Cardiac septum (tissue), 1 donor: ENCODE data around the gene ASB2. TPM values are rescaled to one million over a fixed set of nuclear protein-coding genes. Genes with fewer than 3 reads are reported as not detected.

ENCODE experiments used
- DNase-seq: peaks from one replicate; pipeline ENCODE4 v3.0.0-alpha.2; 2020; ENCODE audit warnings: low spot score
- intact Hi-C: fragments of 100-400 bp; cut with DNase I; formaldehyde crosslinking; loops from one replicate; pipeline ENCODE4 v1.14.0; 2022
- total RNA-seq: library from RNA; stranded (reverse); fragmentation: NEBNext Ultra II Directional; extraction: Animal tissue kit (Norgen Biotek cat#: 25700); gene quantifications from one replicate; pipeline ENCODE4 v1.2.1, GENCODE V29; 2021
- donor health status: DM: no; HTN: no; CAD: no.

The ASB2 gene
- total RNA-seq, 1 donor from 2014 or later = 156 TPM

DNA sequence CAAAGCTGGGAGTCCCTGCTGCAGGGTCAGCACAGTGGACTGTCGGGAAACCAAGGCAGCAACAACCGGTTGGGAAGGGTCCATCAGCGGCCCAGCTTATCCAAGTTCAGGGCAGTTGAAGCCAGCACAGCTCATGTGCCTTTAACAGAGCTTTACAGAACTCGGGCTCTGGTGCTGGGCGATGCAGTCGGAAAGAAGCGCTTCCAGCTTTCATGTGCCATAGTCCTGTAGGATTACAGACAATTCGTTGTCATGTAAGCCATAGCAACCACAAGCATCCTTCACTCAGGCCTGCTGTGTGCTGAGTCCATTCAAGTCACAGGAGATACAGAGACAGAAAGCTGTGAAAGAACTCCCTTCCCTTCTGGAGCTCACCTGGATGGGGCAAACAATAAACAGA is 52.7 kb downstream of the ASB2 start:
- DNase-seq = no peak
- intact Hi-C loops = no loop called here

DNA sequence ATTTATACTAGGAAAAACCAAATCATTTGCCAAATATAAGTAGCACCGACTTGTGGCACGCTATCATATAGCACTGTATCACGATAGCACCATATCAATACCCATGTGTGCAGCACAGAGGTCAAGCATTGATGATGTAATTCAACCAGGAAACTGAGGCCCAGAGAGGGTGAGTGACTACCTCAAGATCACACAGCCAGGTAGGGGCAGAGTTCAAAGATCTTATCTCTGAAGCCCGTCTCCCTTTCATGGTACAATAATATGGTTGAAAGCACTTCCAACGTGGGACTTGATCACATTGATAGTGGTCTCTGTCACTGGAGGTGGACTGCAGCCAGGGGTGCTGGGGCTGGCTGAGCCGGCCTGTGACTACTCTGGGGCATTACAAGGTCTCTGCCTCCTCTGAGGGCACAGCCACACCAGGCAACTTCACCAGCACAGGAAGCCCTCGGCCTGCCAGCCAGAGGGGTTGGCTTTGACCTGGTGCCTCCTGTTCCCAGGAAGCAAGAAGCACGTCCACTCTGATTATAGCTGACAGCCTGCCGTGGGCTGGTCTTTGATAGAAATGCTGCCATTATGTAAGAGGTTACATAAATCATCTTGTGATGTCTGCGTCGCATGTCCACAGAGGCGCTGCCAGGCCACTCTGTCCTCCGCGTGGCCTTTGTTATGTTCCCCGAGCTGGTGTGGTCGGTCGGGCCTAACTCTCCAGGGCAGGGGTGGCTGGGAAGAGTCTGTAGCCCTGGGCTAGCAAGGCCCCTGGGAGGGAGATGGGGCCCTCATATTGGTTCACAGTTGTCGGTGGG is 55.2 kb downstream of the ASB2 start:
- DNase-seq = no peak
- intact Hi-C loops = no loop called here

DNA sequence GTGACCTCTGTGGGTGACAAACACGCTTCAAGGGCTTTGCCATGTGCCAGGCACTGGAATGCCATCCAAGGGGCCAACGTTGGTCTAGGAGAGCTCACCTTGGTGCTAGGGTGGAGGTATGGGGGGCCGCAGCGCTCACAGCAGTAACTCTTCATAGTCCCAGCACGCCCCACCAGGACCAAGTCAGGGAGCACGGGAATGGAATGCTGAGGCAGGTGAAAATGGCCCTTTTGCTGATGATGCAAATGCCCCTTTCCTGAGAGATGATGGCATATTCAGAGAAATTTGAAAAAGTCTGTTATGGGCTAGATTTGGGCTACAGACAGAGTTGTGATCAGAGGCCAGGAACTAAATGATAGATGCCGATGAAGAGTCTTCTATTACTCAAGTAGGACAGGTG is 59.2 kb downstream of the ASB2 start:
- no peak for DNase-seq
- intact Hi-C loops = no loop called here

DNA sequence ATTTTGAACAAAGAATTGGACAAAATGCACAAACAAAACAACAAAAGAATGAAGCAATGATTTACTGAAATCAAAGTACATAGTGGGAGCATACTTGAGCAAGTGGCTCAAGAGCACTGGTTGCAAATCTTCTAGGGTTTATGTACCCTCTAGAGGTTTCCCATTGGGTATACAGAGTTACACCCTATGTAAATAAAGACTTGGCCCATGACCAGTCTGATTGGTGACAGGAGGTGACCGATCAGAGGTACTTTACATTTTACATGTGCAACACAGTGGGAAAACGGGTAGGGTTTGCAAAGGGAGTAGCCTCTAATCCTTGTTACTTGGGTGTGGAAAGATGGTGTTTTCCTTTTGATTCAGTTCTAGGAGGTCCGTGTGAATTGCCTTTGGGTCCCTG is 59.9 kb downstream of the ASB2 start:
- DNase-seq = no peak
- intact Hi-C loops = no loop called here

DNA sequence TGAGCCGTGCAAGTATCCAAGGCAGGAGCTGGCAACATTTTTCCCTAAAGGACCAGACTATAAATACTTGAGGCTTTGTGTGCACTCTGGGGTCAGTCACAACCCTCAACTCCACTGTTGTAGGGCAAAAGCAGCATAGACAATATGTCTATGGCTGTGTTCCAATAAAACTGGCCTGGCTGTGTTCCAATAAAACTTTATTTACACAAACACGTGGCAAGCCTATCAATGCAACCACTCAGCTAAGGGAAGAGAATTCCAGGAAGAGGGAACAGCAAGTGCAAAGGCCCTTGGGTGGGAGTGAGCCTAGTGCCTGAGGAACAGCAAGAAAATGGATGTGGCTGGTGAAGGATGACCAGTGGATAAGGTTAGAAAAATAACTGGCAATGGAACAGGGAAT is 60.6 kb downstream of the ASB2 start:
- DNase-seq = no peak
- intact Hi-C loops = no loop called here

DNA sequence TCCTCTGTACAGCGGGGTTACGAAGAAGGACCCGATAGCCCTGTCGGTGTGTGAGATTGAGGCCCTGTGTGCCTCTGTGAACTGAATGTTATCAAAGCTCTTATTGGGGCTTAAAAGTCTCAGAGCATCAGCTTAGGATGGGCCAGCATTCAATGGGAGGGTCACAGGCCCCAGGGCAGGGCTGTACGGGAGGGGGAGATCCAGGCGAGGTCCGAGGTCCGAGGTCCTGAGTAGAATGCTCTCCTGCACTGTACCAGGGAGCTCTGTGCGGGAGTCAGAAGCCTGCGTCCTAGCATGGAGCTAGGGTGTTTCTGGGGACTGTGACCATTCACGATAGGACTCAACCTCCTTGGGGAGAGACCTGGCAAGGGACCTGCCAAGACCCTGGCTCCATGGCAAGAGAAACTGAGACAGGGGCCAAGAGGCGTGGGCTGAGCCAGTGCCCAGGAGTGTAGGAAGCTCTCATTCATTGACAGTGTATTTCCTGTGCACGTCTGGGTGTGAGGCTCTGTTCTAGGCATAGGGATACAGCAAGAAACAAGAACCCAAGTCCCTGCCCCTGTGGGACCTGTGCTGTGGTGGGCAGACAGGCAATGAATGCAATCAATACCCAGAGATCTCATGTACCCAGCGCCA is 61.2 kb downstream of the ASB2 start:
- DNase-seq = no peak
- intact Hi-C loops = no loop called here

DNA sequence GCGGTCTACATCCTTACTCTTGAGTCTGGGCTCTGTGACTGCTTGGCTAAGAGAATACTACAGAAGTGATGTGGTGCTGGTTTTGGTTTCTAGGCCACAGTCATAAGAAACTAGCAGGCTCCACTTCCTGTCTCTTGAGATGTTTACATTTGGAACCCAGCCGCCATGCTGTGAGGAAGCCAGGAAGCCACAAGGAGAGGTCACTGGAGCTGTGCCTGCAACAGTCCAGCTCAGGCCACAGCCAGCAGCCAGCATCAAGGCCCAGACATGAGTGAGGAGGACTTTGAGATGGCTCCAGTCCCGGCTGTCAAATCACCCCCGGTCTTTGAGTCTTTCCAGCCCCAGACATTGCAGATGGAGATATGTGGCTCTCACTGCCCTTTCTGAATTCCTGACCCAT is 62.1 kb downstream of the ASB2 start:
- no peak for DNase-seq
- intact Hi-C loops = no loop called here

DNA sequence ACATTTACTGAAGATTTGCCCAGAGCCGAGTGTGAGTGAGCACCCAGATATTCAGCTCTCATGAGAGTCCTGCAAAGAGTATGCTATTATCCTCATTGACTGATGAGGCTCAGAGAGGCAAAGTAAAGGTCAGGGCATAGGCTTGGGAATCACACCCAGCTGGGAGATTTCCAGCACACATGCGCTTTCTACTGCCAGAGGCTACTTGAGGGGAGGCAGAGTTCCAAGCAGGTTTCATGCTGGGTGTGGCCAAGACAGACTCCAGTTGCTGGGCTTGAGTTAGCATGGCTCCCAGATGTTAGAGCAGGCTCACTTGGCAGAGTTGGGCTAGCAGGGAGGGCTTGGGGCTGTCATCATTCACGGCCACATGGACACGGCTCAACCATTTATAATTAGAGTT is 63.6 kb downstream of the ASB2 start:
- DNase-seq = no peak
- intact Hi-C loops = no loop called here

DNA sequence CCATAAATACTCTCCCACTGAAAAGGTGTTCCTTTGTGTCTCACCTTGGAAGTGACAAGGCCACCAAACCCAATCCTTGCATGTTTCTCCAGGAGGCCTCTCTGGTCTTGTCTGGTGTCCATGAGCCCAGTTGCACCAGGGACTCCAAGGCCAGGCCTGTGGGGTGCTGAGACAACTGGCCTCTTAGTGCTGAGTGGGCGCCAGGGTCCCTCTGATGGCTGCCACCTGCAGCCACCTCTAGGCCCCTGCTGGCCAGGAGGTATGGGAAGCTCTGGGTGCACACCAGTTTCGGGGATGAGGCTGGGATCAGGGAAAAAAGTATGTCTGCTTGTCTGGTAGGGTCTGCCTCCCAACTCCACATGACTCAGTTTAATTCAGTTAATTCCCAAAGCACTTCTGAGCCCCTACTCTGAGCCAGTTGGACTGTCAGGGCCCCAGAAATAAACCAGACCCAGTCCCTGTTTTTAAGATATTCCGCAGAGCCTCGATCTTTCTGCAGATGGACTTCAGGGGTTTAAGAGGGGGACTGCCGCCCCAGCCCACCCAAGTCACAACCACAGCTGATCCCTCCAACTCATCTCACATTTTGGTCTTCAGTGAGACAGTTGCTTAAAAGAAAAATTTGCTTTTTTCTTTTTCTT is 64.3 kb downstream of the ASB2 start:
- DNase-seq = no peak
- intact Hi-C loops = no loop called here

DNA sequence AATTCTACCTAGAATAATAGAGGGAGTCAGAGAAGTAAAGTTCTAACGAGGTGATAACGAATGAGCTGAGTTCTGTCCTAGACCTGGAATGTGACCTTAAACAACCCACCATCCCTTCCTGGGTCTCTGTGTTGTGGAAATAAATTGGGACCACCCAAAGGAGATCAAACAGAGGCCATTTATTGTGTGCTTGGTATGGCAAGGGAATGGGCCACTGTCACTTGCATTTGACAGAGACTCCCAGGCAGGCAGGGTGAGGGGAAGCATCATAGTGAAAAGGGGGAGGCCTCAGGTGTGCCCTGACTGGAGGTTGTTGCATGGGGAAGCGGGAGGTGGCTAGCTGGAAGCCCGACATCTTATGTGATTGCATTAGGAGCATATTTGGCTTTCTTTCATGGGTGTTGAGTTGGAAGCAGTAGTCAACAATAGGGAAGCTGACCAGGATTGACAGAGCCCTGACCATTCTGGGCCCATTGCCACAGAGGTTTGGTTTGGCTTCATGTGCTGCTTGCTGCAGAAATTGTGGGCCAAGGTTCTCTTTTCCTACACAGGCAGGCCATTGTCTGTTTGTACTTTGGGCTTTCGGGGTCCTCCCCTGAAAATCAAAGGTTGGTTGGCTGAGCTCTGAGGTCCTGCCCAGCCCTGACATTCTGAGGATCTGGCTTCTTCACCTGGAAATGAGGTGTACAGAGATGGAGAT is 66.8 kb downstream of the ASB2 start:
- intact Hi-C loops = no loop called here
- no peak for DNase-seq

DNA sequence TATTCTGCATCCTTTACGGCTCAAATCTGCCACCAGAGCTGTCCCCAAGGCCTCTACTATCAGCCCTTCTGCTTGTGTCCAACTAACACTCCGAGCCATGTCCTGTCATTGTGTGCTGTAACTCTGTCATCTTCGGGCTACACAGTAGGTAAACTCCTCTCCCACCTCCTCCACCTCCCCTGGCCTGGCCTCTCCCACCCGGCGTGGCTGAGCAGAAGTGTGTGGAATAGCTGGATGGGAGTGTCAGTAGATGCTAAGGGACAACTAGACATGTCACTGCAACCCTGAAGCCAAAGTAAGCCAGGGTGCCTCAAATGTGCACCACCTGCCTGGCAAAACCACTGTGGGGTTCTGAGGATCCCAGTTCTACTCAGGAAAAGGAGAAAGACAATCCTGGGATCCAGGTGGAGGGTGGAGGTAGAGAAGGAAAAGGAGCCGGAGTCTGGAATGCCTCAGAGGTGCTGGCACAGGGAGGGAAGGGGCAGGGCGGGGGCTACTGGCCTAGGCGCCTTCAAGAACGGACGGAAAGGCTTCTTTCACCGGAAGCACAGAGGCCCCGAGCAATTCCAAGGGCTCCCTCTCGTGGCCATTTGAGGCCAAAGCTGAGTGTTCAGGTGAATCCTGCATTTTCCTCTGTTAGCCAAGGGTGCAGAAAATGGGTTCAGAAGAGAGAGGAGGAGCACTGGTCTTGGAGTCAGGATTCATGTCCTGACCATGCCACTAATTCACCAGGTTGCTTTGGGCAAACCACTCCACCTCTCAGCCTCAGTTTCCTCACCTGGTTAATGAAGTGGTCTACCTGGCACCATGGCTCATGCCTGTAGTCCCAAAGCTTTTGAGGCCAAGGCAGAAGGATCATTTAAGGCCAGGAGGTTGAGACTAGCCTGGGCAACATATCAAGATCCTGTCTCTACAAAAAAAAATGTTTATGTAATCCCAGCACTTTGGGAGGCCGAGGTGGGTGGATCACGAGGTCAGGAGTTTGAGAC is 69.7 kb downstream of the ASB2 start:
- intact Hi-C loops = no loop called here
- peak; percentile 71 for DNase-seq

DNA sequence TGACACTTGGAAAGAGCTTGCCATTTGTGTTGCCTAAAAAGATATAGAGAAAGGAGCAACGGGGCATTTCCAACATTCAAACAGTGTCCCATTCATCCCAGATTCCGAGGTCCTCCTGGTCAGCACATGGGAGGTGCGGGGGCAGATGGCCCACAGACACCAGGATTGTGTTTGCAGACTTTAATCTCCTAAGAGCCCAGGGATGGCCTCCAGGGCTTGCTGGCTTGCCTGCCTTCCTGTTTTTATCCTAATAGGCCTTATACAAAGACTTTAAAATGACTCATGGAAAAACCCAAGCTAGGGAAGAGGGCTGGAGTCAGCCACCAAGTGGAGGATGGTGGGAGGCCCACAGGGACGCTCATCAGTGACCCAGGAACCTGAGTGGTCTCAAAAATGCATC is 70.7 kb downstream of the ASB2 start:
- intact Hi-C loops = no loop called here

DNA sequence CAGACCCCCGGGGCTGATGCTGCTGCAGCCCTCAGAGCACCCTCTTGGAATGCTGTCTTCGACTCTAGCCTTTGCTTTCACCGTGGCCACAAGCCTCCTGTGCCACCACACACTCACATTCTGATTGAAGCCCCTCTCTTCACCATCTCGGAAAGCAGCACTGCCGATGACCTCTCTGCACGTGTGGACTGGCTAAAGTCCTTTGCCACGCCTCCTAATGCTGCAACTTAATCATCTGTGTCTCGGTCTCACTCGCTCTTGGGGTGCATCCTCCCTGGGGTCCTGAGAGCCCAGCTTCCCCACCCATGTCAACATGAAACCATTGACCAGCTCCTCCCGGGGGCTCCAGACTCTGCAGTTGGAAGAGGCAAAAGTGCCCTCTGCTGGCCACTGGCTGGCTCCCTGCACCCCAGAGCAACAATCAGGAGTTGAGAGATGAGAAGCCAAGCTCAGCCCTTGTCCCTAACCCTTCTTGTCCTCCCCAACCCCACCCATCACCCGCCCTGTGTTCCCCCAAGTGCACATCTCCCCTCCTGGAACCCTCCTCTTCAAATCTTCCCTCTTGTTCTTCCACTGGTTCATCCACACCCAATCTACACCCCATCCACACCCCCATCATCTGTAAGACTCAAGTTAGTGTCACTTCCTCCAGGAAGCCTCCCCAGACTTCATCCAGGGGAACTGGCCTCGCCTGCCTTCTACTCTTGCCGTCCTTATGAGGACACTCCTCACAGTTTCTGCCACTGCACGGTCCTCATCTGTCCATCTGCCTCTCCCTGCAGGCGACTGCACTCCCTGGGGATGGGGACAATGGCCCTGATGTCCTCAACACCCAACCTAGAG is 72.8 kb downstream of the ASB2 start:
- intact Hi-C loops = no loop called here
- no peak for DNase-seq

More for the DNA sequence above, 70.7 kb downstream of the ASB2 start:
- peak; percentile 55 for DNase-seq

DNA sequence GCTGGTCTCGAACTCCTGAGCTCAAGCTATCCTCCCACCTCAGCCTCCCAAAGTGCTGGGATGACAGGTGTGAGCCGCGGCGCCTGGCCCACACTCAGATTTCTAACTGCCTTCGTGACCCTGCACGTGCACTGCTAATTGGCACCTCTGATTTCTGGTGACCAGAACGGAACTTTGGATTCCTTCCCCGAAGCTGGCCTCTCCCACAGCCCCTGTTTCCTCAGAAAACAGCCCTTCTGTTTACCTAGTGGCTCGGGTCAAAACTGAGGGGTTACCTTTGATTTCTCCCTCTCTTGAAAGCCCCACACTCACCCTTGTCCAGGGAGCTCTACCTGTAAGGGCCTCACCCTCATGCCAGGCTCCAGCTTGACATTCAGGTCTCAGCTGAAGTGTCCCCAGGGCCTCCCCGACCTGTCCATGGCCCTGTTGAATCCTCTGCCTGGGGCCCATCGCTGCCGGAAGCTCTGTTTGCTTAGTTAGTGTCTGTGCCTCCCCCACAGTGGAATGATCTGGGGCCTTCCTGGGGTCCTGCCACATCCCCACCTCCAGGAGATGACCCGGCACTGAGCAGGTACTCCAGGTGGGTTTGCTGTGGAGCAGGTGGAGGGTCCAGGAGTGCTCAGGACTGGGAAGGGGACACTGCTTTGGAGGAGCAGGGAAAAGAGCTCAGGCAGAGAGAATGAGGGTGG is 73.6 kb downstream of the ASB2 start:
- intact Hi-C loops = no loop called here
- no peak for DNase-seq

DNA sequence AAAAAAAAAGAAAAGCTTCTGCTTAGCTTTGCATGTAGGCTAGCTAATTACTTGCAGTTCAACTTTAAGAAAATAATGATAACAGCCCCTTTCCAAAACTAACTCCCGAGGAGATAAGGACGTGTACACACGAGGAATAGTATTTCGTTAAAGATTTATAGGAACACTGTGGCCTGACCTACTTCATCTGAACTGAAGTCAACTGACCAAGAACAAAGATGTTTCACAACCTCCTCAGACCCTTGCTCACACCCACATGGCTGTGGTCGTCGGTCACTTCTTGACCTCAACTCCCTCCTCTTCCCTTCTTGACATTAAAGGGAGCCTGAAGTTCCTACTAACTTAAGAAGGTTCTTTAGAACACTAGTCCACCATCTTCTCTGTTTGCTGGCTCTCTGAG is 74.6 kb downstream of the ASB2 start:
- intact Hi-C loops = no loop called here
- DNase-seq = no peak

DNA sequence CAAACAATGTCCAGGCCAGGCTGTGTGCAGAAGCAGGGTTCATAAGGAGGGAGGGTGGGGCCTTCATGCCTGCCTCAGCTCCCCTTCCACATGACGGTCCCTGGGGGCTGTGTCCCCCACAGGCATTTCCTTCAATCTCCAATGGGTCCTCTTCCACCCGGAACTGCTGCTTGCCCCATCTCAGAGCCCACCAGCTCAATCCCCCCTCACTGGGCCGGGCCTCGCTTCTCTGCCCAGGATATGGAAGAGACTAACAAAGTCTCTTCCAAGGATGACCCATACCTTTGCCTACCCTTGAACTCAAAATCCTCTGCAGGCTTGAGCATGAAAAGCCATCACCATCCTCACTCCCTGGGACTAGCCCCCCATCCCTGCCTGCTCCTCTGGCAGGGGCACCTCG is 77.6 kb downstream of the ASB2 start:
- DNase-seq = no peak
- intact Hi-C loops = no loop called here

DNA sequence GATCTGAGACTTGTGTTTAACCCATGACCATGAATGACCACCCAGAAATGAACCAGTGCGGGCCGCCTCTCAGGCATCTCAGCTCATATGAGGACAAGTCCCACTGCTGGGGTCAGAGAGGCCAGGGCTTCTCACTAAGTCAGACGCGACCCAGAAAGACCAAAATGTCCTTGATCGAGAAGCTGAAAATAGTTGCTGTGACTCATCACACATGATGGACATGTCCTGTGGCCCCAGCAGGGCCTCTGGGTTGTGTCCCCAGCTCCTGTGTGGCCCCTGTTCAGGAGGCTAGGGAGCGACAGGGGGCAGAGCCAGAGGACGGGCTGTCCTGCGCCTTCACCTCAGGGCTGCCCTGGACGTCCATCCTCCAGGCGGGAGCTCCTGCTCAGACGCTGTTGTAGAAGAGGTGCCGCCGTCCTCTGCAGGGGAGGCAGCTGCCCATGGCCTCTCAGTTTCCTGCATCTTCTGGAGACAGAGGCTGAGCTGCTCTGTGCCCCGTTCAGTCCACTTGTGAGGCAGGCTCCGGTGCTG is 78.2 kb downstream of the ASB2 start:
- intact Hi-C loops = no loop called here

DNA sequence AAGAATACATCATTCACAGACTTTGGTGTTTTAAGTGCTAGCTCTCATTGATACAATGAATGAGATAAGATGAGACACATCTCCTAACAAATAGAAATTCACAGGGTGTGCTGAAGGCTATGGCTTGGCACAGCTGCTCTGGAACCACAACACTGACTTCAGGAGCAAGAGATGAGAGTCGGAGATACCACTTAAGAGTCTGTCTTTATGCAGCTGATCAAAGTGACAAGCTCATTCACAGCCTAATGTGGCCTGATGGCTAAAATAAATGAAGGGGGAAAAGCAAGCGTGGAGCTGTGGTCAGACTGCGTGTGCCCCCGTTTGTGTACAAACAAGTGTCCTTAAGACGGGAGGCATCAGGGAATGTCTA is 78.9 kb downstream of the ASB2 start:
- no peak for DNase-seq
- intact Hi-C loops = no loop called here

More for the DNA sequence above, 78.2 kb downstream of the ASB2 start:
- no peak for DNase-seq
